Activated CD4-positive, alpha-beta T cell treated with anti-CD3 and anti-CD28 coated beads for 36 hours (primary cell): Measurements from ENCODE around the gene PCSK1N. TPM values are rescaled to one million over a fixed set of nuclear protein-coding genes. Genes with fewer than 3 reads are reported as not detected.
A peak's percentile ranks its signal among the peaks of the same experiment; 100 is the strongest.

Experiments used
- ATAC-seq: fragments of 200-7000 bp; cut with Tn5 transposase; one replicate; pipeline ENCODE4 v1.10.0; 2021; ENCODE audit warnings: mild to moderate bottlenecking, moderate library complexity
- CTCF ChIA-PET: fragments of 350-600 bp; sonication (Branson Sonifier 250); formaldehyde crosslinking; loops from one replicate; lab custom pipeline; 2021; ENCODE audit warnings: antibody characterized with exemption; lab: Charles Lee
- POLR2A ChIA-PET: fragments of 350-600 bp; sonication (Branson Sonifier 250); formaldehyde crosslinking; loops from one replicate; lab custom pipeline; 2021; ENCODE audit warnings: antibody characterized with exemption, inconsistent platforms; lab: Charles Lee
- DNase-seq: peaks from one replicate; pipeline ENCODE4 v3.0.0-alpha.2; 2020
- H3K27ac Mint-ChIP-seq: one replicate; pipeline ENCODE4 v1.8.0; 2021; ENCODE audit warnings: mixed read lengths
- H3K27me3 Mint-ChIP-seq: one replicate; pipeline ENCODE4 v1.8.0; 2021; ENCODE audit warnings: mixed read lengths
- H3K36me3 Mint-ChIP-seq: one replicate; pipeline ENCODE4 v1.8.0; 2021; ENCODE audit warnings: low read depth, mixed read lengths
- H3K4me1 Mint-ChIP-seq: one replicate; pipeline ENCODE4 v1.8.0; 2021; ENCODE audit warnings: mixed read lengths
- H3K4me3 Mint-ChIP-seq: one replicate; pipeline ENCODE4 v1.8.0; 2021; ENCODE audit warnings: mild to moderate bottlenecking, moderate library complexity, mixed read lengths
- H3K9me3 Mint-ChIP-seq: one replicate; pipeline ENCODE4 v1.8.0; 2021; ENCODE audit warnings: low read depth, mixed read lengths
- intact Hi-C, 2 experiments: fragments of 100-400 bp; cut with DNase I in 1 of 2; cut with micrococcal nuclease in 1 of 2; formaldehyde crosslinking; loops; one replicate each; pipeline versions ENCODE4 v1.14.2 to v1.15.1; 2022 to 2024; cut with DNase I, micrococcal nuclease
- total RNA-seq, 2 experiments: library from RNA; stranded (reverse); gene quantifications; one replicate each; pipeline ENCODE4 v1.2.3, GENCODE V29; 2021

Gene PCSK1N
- total RNA-seq, 2 experiments from 2014 or later, result 1.3 TPM

DNA sequence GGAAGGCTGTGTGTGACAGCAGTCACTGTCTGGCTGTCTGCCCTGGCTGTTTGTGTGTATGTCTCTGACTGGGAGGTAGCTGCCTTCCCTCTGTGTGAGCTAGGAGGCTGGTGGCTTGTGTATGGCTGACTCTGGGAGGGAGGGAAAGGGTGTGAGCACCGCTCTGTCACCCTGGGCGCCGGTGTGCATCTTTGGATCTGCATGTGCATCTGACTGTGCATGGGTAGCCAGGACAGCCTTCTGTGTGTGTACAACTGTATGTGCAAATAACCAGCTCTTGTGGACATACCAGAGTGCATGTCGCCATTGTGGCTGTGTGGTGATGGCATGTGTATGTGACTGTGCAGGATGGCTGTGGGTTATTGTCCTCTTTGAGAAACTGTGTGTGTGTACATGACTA is 16.5 kb downstream of the PCSK1N start:
- ChIA-PET POLR2A (no interaction called here), CTCF (no interaction called here)
- Mint-ChIP-seq H3K4me1 (no peaks in the 10 kb centered on the region), H3K27me3 (no peaks in the 10 kb centered on the region), H3K36me3 (peaks cover 18% of the 10 kb centered on the region), H3K27ac (no peak overlapping the region), H3K4me3 (no peak overlapping the region), H3K9me3 (no peaks in the 10 kb centered on the region)
- DNase-seq, result no peak
- intact Hi-C loops, result no loop called here
- ATAC-seq, result no peak

DNA sequence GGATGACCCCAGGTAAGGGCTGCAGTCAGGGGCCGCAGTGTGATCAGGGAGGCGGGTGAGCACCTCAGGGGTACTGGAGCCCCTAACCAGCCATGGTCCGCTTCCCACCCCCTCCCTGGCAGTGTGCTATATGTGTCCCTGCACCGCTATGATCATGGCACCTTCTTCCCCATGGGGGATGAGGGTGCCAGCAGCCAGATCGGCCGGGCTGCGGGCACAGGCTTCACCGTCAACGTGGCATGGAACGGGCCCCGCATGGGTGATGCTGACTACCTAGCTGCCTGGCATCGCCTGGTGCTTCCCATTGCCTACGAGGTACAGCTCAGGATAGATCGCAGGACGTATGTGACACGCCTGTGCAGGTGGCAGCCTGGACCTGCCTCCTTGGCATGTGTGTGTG is 17.3 kb downstream of the PCSK1N start:
- Mint-ChIP-seq H3K36me3 (peaks cover 17% of the 10 kb centered on the region), H3K9me3 (no peaks in the 10 kb centered on the region), H3K27ac (no peak overlapping the region), H3K4me3 (no peak overlapping the region), H3K27me3 (no peaks in the 10 kb centered on the region), H3K4me1 (no peaks in the 10 kb centered on the region)
- ATAC-seq (no peak), DNase-seq (no peak)
- ChIA-PET POLR2A (no interaction called here), CTCF (no interaction called here)
- intact Hi-C loops, result no loop called here

DNA sequence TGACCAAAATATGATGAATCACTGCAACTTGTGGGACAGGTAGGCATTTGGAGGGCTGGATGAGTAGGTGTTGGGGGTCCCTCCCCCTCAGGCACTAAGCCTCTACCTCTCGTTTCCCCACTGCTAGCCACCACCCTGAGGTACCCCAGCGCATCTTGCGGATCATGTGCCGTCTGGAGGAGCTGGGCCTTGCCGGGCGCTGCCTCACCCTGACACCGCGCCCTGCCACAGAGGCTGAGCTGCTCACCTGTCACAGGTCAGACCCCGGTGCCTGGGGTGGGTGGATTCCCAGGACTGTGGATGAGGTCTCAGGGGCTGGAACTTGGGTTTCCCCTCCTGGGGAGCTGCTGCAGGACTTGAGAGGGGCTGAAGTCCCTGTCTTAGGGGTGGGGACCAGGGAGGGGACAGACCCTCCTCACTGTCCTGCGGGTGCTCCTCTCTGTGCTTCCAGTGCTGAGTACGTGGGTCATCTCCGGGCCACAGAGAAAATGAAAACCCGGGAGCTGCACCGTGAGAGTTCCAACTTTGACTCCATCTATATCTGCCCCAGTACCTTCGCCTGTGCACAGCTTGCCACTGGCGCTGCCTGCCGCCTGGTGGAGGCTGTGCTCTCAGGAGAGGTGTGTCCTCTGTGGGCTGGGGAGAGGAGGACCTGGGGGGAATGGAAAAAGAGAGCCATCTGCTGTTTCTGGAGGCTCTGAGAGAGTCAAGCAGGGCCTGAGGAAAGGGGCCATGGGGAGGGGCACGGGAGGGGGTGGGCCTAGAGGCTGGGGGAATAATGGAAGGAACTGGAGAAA is 19.2 kb downstream of the PCSK1N start:
- Mint-ChIP-seq H3K36me3 (peaks cover 14% of the 10 kb centered on the region), H3K4me1 (no peaks in the 10 kb centered on the region), H3K27ac (no peak overlapping the region), H3K4me3 (no peak overlapping the region), H3K9me3 (no peaks in the 10 kb centered on the region), H3K27me3 (no peaks in the 10 kb centered on the region)
- POLR2A ChIA-PET, result no interaction called here
- CTCF ChIA-PET, result no interaction called here
- no peak for DNase-seq
- ATAC-seq, result no peak
- intact Hi-C loops, result no loop called here

DNA sequence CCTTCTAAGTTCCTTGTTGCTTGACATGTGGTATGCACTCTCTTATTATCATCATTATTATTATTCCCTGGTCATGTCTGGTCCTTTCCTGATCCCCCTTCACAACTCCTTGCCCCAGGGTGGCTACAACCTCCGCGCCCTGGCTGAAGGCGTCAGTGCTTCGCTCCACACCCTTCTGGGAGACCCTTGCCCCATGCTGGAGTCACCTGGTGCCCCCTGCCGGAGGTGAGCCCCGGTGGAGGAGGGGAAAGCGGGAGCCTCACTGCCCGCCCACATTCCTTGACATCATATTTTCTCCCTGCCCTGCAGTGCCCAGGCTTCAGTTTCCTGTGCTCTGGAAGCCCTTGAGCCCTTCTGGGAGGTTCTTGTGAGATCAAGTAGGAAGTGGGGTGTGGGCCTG is 20.1 kb downstream of the PCSK1N start:
- DNase-seq (no peak), ATAC-seq (no peak)
- Mint-ChIP-seq H3K27me3 (no peaks in the 10 kb centered on the region), H3K36me3 (peaks cover 18% of the 10 kb centered on the region), H3K4me3 (no peak overlapping the region), H3K9me3 (no peaks in the 10 kb centered on the region), H3K4me1 (no peaks in the 10 kb centered on the region), H3K27ac (no peak overlapping the region)
- ChIA-PET POLR2A (no interaction called here), CTCF (no interaction called here)
- intact Hi-C loops, result no loop called here

DNA sequence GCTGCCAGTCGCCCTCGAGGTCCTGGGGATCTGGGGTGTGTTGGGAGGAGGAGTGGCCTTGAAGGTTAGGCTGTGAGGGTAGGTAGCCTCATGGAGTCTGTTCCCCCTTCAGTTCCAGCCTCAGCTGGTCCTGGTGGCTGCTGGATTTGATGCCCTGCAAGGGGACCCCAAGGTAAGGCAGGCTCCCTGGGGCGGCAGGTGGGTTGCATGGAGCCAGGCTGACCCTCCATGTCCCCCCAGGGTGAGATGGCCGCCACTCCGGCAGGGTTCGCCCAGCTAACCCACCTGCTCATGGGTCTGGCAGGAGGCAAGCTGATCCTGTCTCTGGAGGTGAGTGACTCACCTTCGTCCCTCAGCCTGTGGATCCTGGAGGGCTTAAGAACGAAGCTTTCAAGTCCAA is 20.7 kb downstream of the PCSK1N start:
- H3K4me1 Mint-ChIP-seq, result no peaks in the 10 kb centered on the region

DNA sequence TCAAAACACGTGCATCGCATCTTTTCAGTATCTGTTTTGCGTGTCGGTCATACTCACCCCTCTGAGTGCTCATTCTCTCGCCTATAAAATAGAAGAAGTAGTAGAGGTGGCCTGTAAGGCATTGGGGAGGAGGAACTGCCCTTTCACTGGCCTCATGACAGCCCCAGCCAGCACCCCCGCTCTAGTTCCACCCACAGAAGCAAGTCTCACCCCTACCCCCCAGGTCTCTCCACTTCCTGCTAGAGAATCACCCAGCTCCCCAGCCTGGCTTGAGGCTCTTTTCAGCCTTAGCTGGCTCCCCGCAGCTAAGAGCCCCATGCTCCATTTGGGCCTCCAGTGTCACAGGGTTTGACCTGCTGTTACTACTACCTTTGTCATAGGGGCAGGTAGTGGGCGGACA is 21.8 kb downstream of the PCSK1N start:
- CTCF ChIA-PET, result no interaction called here
- no peak overlapping the region for H3K27ac Mint-ChIP-seq
- DNase-seq (no peak), ATAC-seq (no peak)
- H3K27me3 Mint-ChIP-seq, result no peaks in the 10 kb centered on the region
- no peak overlapping the region for H3K4me3 Mint-ChIP-seq
- peaks cover 11% of the 10 kb centered on the region for H3K36me3 Mint-ChIP-seq
- no peaks in the 10 kb centered on the region for H3K9me3 Mint-ChIP-seq
- H3K4me1 Mint-ChIP-seq, result no peaks in the 10 kb centered on the region
- intact Hi-C loops, result no loop called here
- POLR2A ChIA-PET, result no interaction called here

More for the DNA sequence above, 20.7 kb downstream of the PCSK1N start:
- ChIA-PET POLR2A (no interaction called here), CTCF (no interaction called here)
- H3K4me3 Mint-ChIP-seq, result no peak overlapping the region
- H3K9me3 Mint-ChIP-seq, result no peaks in the 10 kb centered on the region
- no peaks in the 10 kb centered on the region for H3K27me3 Mint-ChIP-seq
- ATAC-seq (no peak), DNase-seq (no peak)
- intact Hi-C loops, result no loop called here
- H3K36me3 Mint-ChIP-seq, result peaks cover 15% of the 10 kb centered on the region
- H3K27ac Mint-ChIP-seq, result no peak overlapping the region

DNA sequence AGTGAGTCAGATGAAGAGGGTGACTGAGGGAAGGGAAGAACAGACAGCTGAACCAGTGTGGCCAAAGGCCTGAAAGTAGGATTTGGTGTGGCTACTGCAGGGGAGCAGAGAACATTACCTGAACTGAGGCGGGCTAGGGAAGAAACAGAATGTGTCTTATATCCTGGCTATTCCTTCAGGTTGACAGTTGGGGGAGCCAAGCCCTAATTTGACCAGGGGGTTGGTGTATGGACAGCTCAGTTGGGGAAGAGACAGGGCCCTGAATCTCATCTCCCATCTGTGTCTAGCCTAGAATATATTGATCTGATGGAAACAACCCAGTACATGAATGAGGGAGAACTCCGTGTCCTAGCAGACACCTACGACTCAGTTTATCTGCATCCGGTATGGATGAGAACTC is 29.3 kb downstream of the PCSK1N start:
- peak overlapping the region; percentile 37 for H3K27ac Mint-ChIP-seq
- peaks cover 10% of the 10 kb centered on the region for H3K36me3 Mint-ChIP-seq
- ATAC-seq (no peak), DNase-seq (no peak)
- POLR2A ChIA-PET, result no interaction called here
- intact Hi-C loops, result loop anchor here in 1 of 2 experiments (10.0 kb wide), 1 partner anchor 1151 kb away; the partner anchor contains the start of genes ELK1 and UXT
- CTCF ChIA-PET, result interaction anchor here (0.5 to 1.0 kb wide), 2 partner anchors 29 to 175 kb away, joined by 3 to 4 read pairs; partner anchors contain the start of gene PCSK1N
- H3K4me3 Mint-ChIP-seq, result no peak overlapping the region
- peaks cover 15% of the 10 kb centered on the region for H3K4me1 Mint-ChIP-seq
- H3K9me3 Mint-ChIP-seq, result no peaks in the 10 kb centered on the region
- no peaks in the 10 kb centered on the region for H3K27me3 Mint-ChIP-seq

DNA sequence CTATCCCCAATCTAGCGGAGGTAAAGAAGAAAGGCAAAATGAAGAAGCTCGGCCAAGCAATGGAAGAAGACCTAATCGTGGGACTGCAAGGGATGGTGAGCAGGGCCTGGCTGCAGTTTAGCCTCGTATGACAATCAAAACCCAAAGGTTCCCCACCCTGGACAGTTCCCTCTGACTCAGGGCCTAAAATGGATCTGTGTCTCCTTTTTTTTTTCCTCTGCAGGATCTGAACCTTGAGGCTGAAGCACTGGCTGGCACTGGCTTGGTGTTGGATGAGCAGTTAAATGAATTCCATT is 32.6 kb downstream of the PCSK1N start:
- ATAC-seq, result no peak
- H3K27me3 Mint-ChIP-seq, result no peaks in the 10 kb centered on the region

DNA sequence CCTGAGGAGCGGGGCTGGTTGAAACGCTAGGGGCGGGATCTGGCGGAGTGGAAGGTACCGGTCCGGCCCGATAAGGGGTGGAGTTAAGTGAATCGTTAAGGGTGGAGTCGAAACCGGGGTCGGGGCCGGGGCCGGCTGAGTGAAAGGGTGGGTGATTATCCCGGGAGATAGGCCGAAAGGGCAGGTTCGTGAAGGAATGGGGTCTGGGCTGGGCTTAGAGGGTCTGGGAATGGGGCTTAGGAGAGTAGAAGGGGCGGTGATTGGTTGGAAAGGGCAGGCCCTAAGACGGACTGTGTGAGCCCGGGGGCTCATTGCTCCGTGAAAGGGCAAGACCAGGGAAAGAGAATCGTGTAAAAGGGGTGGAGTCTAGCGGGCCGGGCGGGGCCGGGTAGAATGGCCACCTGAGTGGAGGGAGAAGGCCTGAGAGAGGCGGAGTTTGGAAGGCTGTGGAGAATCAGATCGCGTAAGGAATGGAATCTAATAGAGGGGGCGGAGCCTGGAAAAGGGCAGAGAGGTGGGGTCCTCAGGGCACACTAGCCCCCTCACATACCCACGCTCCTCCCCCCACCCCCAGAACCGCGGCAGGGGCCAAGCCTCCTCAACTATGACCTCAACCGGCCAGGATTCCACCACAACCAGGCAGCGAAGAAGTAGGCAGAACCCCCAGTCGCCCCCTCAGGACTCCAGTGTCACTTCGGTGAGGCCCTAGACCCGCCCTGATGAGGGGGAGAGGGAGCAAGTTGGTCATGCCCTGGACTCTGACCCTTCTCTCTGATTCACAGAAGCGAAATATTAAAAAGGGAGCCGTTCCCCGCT is 33.1 kb downstream of the PCSK1N start:
- peak; percentile 80 for DNase-seq
- intact Hi-C loops, result loop anchor here (1.0 to 10.0 kb wide), 11 partner anchors 109 to 1147 kb away; partner anchors contain the start of genes EBP (in 1 of the 2), ELK1 (in 1 of the 2), FTSJ1 (in 1 of the 2) and GPKOW (in 1 of the 2)
- Mint-ChIP-seq H3K27ac (peak overlapping the region; percentile 98), H3K4me1 (peaks cover 20% of the 10 kb centered on the region), H3K9me3 (no peaks in the 10 kb centered on the region), H3K36me3 (peaks cover 7% of the 10 kb centered on the region), H3K27me3 (no peaks in the 10 kb centered on the region), H3K4me3 (peak overlapping the region; percentile 90)
- POLR2A ChIA-PET, result interaction anchor here (1.0 to 1.4 kb wide), 3 partner anchors 65 to 281 kb away, joined by 3 to 8 read pairs (median 4); partner anchors contain the start of gene EBP
- CTCF ChIA-PET, result no interaction called here
- ATAC-seq, result peak; percentile 54

More for the DNA sequence above, 32.6 kb downstream of the PCSK1N start:
- Mint-ChIP-seq H3K4me1 (peaks cover 20% of the 10 kb centered on the region), H3K9me3 (no peaks in the 10 kb centered on the region), H3K27ac (peak overlapping the region; percentile 98), H3K4me3 (peak overlapping the region; percentile 90), H3K36me3 (peaks cover 7% of the 10 kb centered on the region)
- POLR2A ChIA-PET, result no interaction called here
- intact Hi-C loops, result loop anchor here (1.0 to 10.0 kb wide), 11 partner anchors 108 to 1148 kb away; partner anchors contain the start of genes EBP (in 1 of the 2), ELK1 (in 1 of the 2), FTSJ1 (in 1 of the 2) and GPKOW (in 1 of the 2)
- DNase-seq, result no peak
- CTCF ChIA-PET, result no interaction called here

DNA sequence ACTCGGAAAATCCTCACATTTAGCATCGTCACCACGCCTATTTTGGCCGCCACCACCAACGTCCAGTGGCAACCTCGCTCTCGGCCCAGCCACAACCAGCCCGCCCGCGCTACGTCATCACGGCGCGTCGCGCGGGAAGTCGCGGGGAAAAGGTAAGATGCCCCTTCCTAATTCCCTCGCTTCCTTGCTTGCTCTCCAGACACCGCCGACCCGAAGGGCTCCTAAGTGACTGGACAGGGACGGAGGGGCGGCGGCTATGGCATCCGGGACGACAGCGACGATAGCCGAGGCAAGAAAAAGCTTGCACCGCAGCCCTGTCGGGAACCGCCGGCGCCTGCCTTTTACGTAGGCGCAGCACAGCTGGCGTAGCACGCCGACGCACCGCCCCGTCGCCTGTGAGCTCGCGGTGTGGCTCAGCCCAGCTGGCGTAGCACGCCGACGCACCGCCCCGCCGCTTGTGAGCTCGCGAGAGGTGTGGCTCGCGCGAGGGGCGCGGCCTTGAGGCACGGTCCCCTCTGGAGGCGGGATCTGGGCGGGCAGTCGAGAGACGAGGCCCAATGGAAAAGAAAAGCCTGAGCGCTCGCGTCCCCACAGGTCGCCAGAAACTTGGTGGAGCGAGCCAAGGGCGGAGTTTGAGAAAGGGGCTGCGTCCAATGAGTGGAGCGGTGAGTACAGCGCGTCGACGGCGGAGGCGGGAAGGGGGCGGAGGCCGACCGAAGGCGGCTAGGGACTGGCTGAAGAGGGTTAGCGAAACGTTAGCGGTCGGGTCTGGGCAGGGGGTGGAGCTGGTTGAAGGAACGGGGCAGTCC is 33.9 kb downstream of the PCSK1N start, which contains the start of gene HDAC6:
TSS of gene HDAC6 (plus strand) at position 788 of the 809 bp plus-strand sequence. CDS start 626 bp downstream, outside the sequence.
- Mint-ChIP-seq H3K27ac (peak within 1 kb of the TSS; percentile 98), H3K4me1 (peaks cover 15% of the 10 kb centered on the region), H3K27me3 (no peaks in the 10 kb centered on the region), H3K36me3 (peaks cover 7% of the 10 kb centered on the region), H3K9me3 (no peaks in the 10 kb centered on the region), H3K4me3 (peak within 1 kb of the TSS; percentile 90)
- ATAC-seq, result peak; percentile 89
- CTCF ChIA-PET, result interaction anchor here (0.5 kb wide), 1 partner anchor 1945 kb away, joined by 4 read pairs; no protein-coding TSS in a partner anchor
- intact Hi-C loops, result loop anchor here (1.0 to 10.0 kb wide), 23 partner anchors 64 to 1147 kb away; partner anchors contain the start of genes PIM2 (in 2 of the 2), SUV39H1 (in 2 of the 2), EBP (in 1 of the 2) and ELK1 (in 1 of the 2)
- POLR2A ChIA-PET, result interaction anchor here (1.0 to 1.4 kb wide), 3 partner anchors 64 to 280 kb away, joined by 3 to 8 read pairs (median 4); partner anchors contain the start of gene EBP
- peak; percentile 96 for DNase-seq
